ENCODE measurements around the gene STATH. TPM values are rescaled to one million over a fixed set of nuclear protein-coding genes. Genes with fewer than 3 reads are reported as not detected.

Gene STATH
- total RNA-seq, 1 donor: not detected

- Histone ChIP-seq H2AFZ (ENCODE audit: low read length) (no peak overlapping the region), H3K27me3 (ENCODE audit: insufficient read depth, low read length) (no peaks in the 10 kb centered on the region), H3K4me1 (ENCODE audit: insufficient read depth, low read length) (no peaks in the 10 kb centered on the region), H3K36me3 (ENCODE audit: insufficient read depth, low read length) (no peaks in the 10 kb centered on the region), H3K9me3 (ENCODE audit: low read depth, low read length) (no peaks in the 10 kb centered on the region), H3K79me2 (ENCODE audit: insufficient read depth, low read length) (no peaks in the 10 kb centered on the region), H3K4me2 (ENCODE audit: insufficient read depth, low read length) (no peak overlapping the region), H3K27ac (ENCODE audit: low read depth, low read length) (no peak overlapping the region), H4K20me1 (ENCODE audit: insufficient read depth, low read length) (no peaks in the 10 kb centered on the region), H3K4me3 (ENCODE audit: insufficient read depth, low read length) (no peak overlapping the region)
- DNase-seq (ENCODE audit: insufficient read length, low spot score, missing footprints): no peak
- TF ChIP-seq CTCF (IDR thresholded peaks at IDR 0.05; ENCODE audit: extremely low read depth, low read depth, low read length): no peak
Observed at GRCh38 chr4:69970071-69970470, 25.7 kb upstream of the STATH start.

- H3K4me1 ChIP-seq (ENCODE audit: insufficient read depth, low read length): no peaks in the 10 kb centered on the region
- no peaks in the 10 kb centered on the region for H4K20me1 ChIP-seq (ENCODE audit: insufficient read depth, low read length)
- no peak overlapping the region for H3K4me2 ChIP-seq (ENCODE audit: insufficient read depth, low read length)
- H3K27me3 ChIP-seq (ENCODE audit: insufficient read depth, low read length): no peaks in the 10 kb centered on the region
- no peaks in the 10 kb centered on the region for H3K9me3 ChIP-seq (ENCODE audit: low read depth, low read length)
- H3K27ac ChIP-seq (ENCODE audit: low read depth, low read length): no peak overlapping the region
- H3K79me2 ChIP-seq (ENCODE audit: insufficient read depth, low read length): no peaks in the 10 kb centered on the region
- DNase-seq (ENCODE audit: insufficient read length, low spot score, missing footprints): no peak
- no peak for TF ChIP-seq CTCF (IDR thresholded peaks at IDR 0.05; ENCODE audit: extremely low read depth, low read depth, low read length)
- no peak overlapping the region for H2AFZ ChIP-seq (ENCODE audit: low read length)
- H3K4me3 ChIP-seq (ENCODE audit: insufficient read depth, low read length): no peak overlapping the region
- no peaks in the 10 kb centered on the region for H3K36me3 ChIP-seq (ENCODE audit: insufficient read depth, low read length)
Observed at GRCh38 chr4:69974631-69975030, 21.1 kb upstream of the STATH start.

- Histone ChIP-seq H3K36me3 (ENCODE audit: insufficient read depth, low read length) (no peaks in the 10 kb centered on the region), H3K9me3 (ENCODE audit: low read depth, low read length) (no peaks in the 10 kb centered on the region), H3K27ac (ENCODE audit: low read depth, low read length) (no peak overlapping the region), H3K4me2 (ENCODE audit: insufficient read depth, low read length) (no peak overlapping the region), H3K4me1 (ENCODE audit: insufficient read depth, low read length) (no peaks in the 10 kb centered on the region), H4K20me1 (ENCODE audit: insufficient read depth, low read length) (no peaks in the 10 kb centered on the region), H2AFZ (ENCODE audit: low read length) (no peak overlapping the region), H3K4me3 (ENCODE audit: insufficient read depth, low read length) (no peak overlapping the region), H3K27me3 (ENCODE audit: insufficient read depth, low read length) (no peaks in the 10 kb centered on the region), H3K79me2 (ENCODE audit: insufficient read depth, low read length) (no peaks in the 10 kb centered on the region)
- DNase-seq (ENCODE audit: insufficient read length, low spot score, missing footprints): no peak
- no peak for TF ChIP-seq CTCF (IDR thresholded peaks at IDR 0.05; ENCODE audit: extremely low read depth, low read depth, low read length)
Observed at GRCh38 chr4:69977582-69977981, 18.2 kb upstream of the STATH start.

GRCh38 chr4:69984030-69984443, 11.7 kb upstream of the STATH start:
- H3K79me2 ChIP-seq (ENCODE audit: insufficient read depth, low read length): no peaks in the 10 kb centered on the region
- H3K27ac ChIP-seq (ENCODE audit: low read depth, low read length): no peak overlapping the region
- no peaks in the 10 kb centered on the region for H3K36me3 ChIP-seq (ENCODE audit: insufficient read depth, low read length)
- H3K4me1 ChIP-seq (ENCODE audit: insufficient read depth, low read length): no peaks in the 10 kb centered on the region
- no peak for DNase-seq (ENCODE audit: insufficient read length, low spot score, missing footprints)
- no peaks in the 10 kb centered on the region for H4K20me1 ChIP-seq (ENCODE audit: insufficient read depth, low read length)
- no peak overlapping the region for H3K4me2 ChIP-seq (ENCODE audit: insufficient read depth, low read length)
- TF ChIP-seq CTCF (IDR thresholded peaks at IDR 0.05; ENCODE audit: extremely low read depth, low read depth, low read length): no peak
- no peak overlapping the region for H3K4me3 ChIP-seq (ENCODE audit: insufficient read depth, low read length)
- H3K9me3 ChIP-seq (ENCODE audit: low read depth, low read length): no peaks in the 10 kb centered on the region
- H2AFZ ChIP-seq (ENCODE audit: low read length): no peak overlapping the region
- no peaks in the 10 kb centered on the region for H3K27me3 ChIP-seq (ENCODE audit: insufficient read depth, low read length)
